ENCODE results near the gene GPRC5C.

DNA sequence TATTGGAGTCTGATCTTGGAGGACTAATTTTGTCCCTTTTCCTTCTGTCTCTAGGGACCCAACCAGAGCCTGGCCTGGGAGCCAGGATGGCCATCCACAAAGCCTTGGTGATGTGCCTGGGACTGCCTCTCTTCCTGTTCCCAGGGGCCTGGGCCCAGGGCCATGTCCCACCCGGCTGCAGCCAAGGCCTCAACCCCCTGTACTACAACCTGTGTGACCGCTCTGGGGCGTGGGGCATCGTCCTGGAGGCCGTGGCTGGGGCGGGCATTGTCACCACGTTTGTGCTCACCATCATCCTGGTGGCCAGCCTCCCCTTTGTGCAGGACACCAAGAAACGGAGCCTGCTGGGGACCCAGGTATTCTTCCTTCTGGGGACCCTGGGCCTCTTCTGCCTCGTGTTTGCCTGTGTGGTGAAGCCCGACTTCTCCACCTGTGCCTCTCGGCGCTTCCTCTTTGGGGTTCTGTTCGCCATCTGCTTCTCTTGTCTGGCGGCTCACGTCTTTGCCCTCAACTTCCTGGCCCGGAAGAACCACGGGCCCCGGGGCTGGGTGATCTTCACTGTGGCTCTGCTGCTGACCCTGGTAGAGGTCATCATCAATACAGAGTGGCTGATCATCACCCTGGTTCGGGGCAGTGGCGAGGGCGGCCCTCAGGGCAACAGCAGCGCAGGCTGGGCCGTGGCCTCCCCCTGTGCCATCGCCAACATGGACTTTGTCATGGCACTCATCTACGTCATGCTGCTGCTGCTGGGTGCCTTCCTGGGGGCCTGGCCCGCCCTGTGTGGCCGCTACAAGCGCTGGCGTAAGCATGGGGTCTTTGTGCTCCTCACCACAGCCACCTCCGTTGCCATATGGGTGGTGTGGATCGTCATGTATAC lies 8.0 kb downstream of the GPRC5C start:
- TF ChIP-seq, protein P1, sequence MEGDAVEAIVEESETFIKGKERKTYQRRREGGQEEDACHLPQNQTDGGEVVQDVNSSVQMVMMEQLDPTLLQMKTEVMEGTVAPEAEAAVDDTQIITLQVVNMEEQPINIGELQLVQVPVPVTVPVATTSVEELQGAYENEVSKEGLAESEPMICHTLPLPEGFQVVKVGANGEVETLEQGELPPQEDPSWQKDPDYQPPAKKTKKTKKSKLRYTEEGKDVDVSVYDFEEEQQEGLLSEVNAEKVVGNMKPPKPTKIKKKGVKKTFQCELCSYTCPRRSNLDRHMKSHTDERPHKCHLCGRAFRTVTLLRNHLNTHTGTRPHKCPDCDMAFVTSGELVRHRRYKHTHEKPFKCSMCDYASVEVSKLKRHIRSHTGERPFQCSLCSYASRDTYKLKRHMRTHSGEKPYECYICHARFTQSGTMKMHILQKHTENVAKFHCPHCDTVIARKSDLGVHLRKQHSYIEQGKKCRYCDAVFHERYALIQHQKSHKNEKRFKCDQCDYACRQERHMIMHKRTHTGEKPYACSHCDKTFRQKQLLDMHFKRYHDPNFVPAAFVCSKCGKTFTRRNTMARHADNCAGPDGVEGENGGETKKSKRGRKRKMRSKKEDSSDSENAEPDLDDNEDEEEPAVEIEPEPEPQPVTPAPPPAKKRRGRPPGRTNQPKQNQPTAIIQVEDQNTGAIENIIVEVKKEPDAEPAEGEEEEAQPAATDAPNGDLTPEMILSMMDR (IDR thresholded peaks at IDR 0.05): no peak
- TF ChIP-seq POLR2A (IDR thresholded peaks at IDR 0.05): no peak
